T-helper 9 cell (primary cell): ENCODE results near the gene BCL2A1.
"Not testable (repeated sequence)": the region's sequence is repeated elsewhere in the genome, so short reads cannot be mapped to it uniquely, and the experiment has no call there.

Experiments
- DNase-seq: peaks from one replicate; pipeline ENCODE4 v3.0.0-alpha.2; 2020

The BCL2A1 gene

GRCh38 chr15:79988448-79989117 lies 17.6 kb upstream of the BCL2A1 start:
- DNase-seq, result no peak

- no peak for DNase-seq
Measured at GRCh38 chr15:79987969-79988368, 17.0 kb upstream of the BCL2A1 start.

- no peak for DNase-seq
Measured at GRCh38 chr15:79987569-79987955, 16.6 kb upstream of the BCL2A1 start.

GRCh38 chr15:79981831-79982455 lies 10.9 kb upstream of the BCL2A1 start:
- no peak for DNase-seq

GRCh38 chr15:79978655-79979514 lies 7.9 kb upstream of the BCL2A1 start:
- no peak for DNase-seq

GRCh38 chr15:79978260-79978654 lies 7.3 kb upstream of the BCL2A1 start:
- DNase-seq, result no peak

- no peak for DNase-seq
Measured at GRCh38 chr15:79977431-79978054, 6.5 kb upstream of the BCL2A1 start.

GRCh38 chr15:79973456-79974195 lies 2.6 kb upstream of the BCL2A1 start:
- no peak for DNase-seq

GRCh38 chr15:79972863-79973262 lies 1.9 kb upstream of the BCL2A1 start:
- DNase-seq, result no peak

- DNase-seq, result no peak
Measured at GRCh38 chr15:79970181-79970580, 815 bp downstream of the BCL2A1 start.

- DNase-seq, result no peak
Measured at GRCh38 chr15:79969146-79969545, 1.9 kb downstream of the BCL2A1 start.

GRCh38 chr15:79967298-79968182 lies 3.5 kb downstream of the BCL2A1 start:
- DNase-seq, result no peak

GRCh38 chr15:79966634-79967297 lies 4.2 kb downstream of the BCL2A1 start:
- no peak for DNase-seq

- DNase-seq, result no peak
Measured at GRCh38 chr15:79965846-79966630, 5.0 kb downstream of the BCL2A1 start.

- DNase-seq, result no peak
Measured at GRCh38 chr15:79964232-79964805, 6.7 kb downstream of the BCL2A1 start.

GRCh38 chr15:79962921-79963320 lies 8.1 kb downstream of the BCL2A1 start:
- not testable (repeated sequence) for DNase-seq

GRCh38 chr15:79962178-79962577 lies 8.8 kb downstream of the BCL2A1 start:
- no peak for DNase-seq

- no peak for DNase-seq
Measured at GRCh38 chr15:79960502-79961212, 10.3 kb downstream of the BCL2A1 start.

GRCh38 chr15:79957741-79958140 lies 13.3 kb downstream of the BCL2A1 start:
- no peak for DNase-seq
